Left cardiac atrium (tissue), 4 donors: ENCODE measurements around the gene DLK2. TPM values are rescaled to one million over a fixed set of nuclear protein-coding genes. Genes with fewer than 3 reads are reported as not detected.
"Not testable (repeated sequence)": the region's sequence is repeated elsewhere in the genome, so short reads cannot be mapped to it uniquely, and the experiment has no call there.

Source experiments
- ATAC-seq, 2 donors: fragments of 200-7000 bp; cut with Tn5 transposase; one replicate each; pipeline ENCODE4 v1.9.1; 2020; ENCODE audit warnings: mild to moderate bottlenecking in 2 of 2, moderate library complexity in 2 of 2
- DNase-seq: peaks from one replicate; pipeline ENCODE4 v3.0.0-alpha.2; 2020
- intact Hi-C, 2 donors: fragments of 100-400 bp; cut with DNase I; formaldehyde crosslinking; loops; one replicate each; pipeline versions ENCODE4 v1.14.1 to v1.15.1; 2022 to 2023
- total RNA-seq, 2 donors: library from RNA; stranded (reverse); fragmentation: NEBNext Ultra II Directional; extraction: Animal tissue kit (Norgen Biotek cat#: 25700); gene quantifications; one replicate each; pipeline ENCODE4 v1.2.1, GENCODE V29; 2021
- donor health status: DM: no; HTN: yes; CAD: no.
- donor health status: DM: no; HTN: yes; CAD: no; lungs with severe emphysema.
- donor health status: DM: yes; HTN: yes; CAD: no.
- donor health status: Dilated cardiomyopathy.

Gene DLK2
- total RNA-seq, 2 donors from 2014 or later = 0.68 TPM; not detected in 1

GRCh38 chr6:43434943-43435342, 20.4 kb downstream of the DLK2 start:
- no peak for ATAC-seq
- intact Hi-C loops = no loop called here
- DNase-seq = no peak

GRCh38 chr6:43434001-43434840, 21.1 kb downstream of the DLK2 start:
- peak; percentile 42 for DNase-seq
- ATAC-seq = peak; percentile 45 to 64
- intact Hi-C loops = no loop called here

- DNase-seq (no peak), ATAC-seq (no peak)
- intact Hi-C loops = no loop called here
These were observed 22.2 kb downstream of the DLK2 start for GRCh38 chr6:43433148-43433547.

GRCh38 chr6:43432009-43432945, 23.1 kb downstream of the DLK2 start:
- no peak for DNase-seq
- intact Hi-C loops = no loop called here
- ATAC-seq = no peak

GRCh38 chr6:43428874-43429273, 26.5 kb downstream of the DLK2 start:
- intact Hi-C loops = loop anchor here in 1 of 2 donors (5.0 kb wide), 1 partner anchor 57 kb away; no protein-coding TSS in a partner anchor

GRCh38 chr6:43428112-43428570, 27.2 kb downstream of the DLK2 start:
- no peak for ATAC-seq
- no peak for DNase-seq
- intact Hi-C loops = loop anchor here in 1 of 2 donors (5.0 kb wide), 1 partner anchor 56 kb away; no protein-coding TSS in a partner anchor

More at GRCh38 chr6:43428874-43429273, 26.5 kb downstream of the DLK2 start:
- DNase-seq = no peak
- ATAC-seq = no peak

GRCh38 chr6:43427406-43428111, 27.8 kb downstream of the DLK2 start, which contains the start of gene ABCC10:
TSS of gene ABCC10 (plus strand) at chr6:43427541. CDS start at chr6:43427979, 438 bp downstream.
- intact Hi-C loops = loop anchor here in 1 of 2 donors (5.0 kb wide), 1 partner anchor 55 kb away; no protein-coding TSS in a partner anchor
- DNase-seq (peak; percentile 96), ATAC-seq (peak; percentile 98 to 99)

GRCh38 chr6:43426928-43427405, 28.4 kb downstream of the DLK2 start:
- DNase-seq = no peak
- no peak for ATAC-seq
- intact Hi-C loops = loop anchor here in 1 of 2 donors (5.0 kb wide), 1 partner anchor 55 kb away; no protein-coding TSS in a partner anchor

GRCh38 chr6:43425083-43425482, 30.3 kb downstream of the DLK2 start:
- intact Hi-C loops = loop anchor here in 1 of 2 donors (5.0 kb wide), 1 partner anchor 53 kb away; no protein-coding TSS in a partner anchor
- not testable (repeated sequence) for ATAC-seq, DNase-seq

- ATAC-seq = no peak
- intact Hi-C loops = no loop called here
These were observed 33.5 kb downstream of the DLK2 start for GRCh38 chr6:43421831-43422230.

GRCh38 chr6:43420012-43420709, 35.2 kb downstream of the DLK2 start:
- DNase-seq (no peak), ATAC-seq (no peak)
- intact Hi-C loops = no loop called here

More at GRCh38 chr6:43421831-43422230, 33.5 kb downstream of the DLK2 start:
- DNase-seq = no peak

- DNase-seq (no peak), ATAC-seq (no peak)
- intact Hi-C loops = no loop called here
These were observed 38.4 kb downstream of the DLK2 start for GRCh38 chr6:43416935-43417334.

GRCh38 chr6:43415275-43415674, 40.1 kb downstream of the DLK2 start:
- ATAC-seq, DNase-seq, intact Hi-C loops: not testable (repeated sequence)

GRCh38 chr6:43413002-43413401, 42.3 kb downstream of the DLK2 start:
- DNase-seq (no peak), ATAC-seq (no peak)
- intact Hi-C loops = no loop called here

- intact Hi-C loops = no loop called here
- DNase-seq = no peak
- no peak for ATAC-seq
These were observed 42.8 kb downstream of the DLK2 start for GRCh38 chr6:43412541-43412940.

- DNase-seq, ATAC-seq, intact Hi-C loops: not testable (repeated sequence)
These were observed 44.6 kb downstream of the DLK2 start for GRCh38 chr6:43410776-43411175.

- no peak for ATAC-seq
- intact Hi-C loops = no loop called here
These were observed 47.1 kb downstream of the DLK2 start for GRCh38 chr6:43408259-43408658.

GRCh38 chr6:43407296-43407695, 48.1 kb downstream of the DLK2 start:
- DNase-seq (no peak), ATAC-seq (no peak)
- intact Hi-C loops = no loop called here

More at GRCh38 chr6:43408259-43408658, 47.1 kb downstream of the DLK2 start:
- no peak for DNase-seq
